ENCODE measurements around the gene PACS2. TPM values are rescaled to one million over a fixed set of nuclear protein-coding genes. Genes with fewer than 3 reads are reported as not detected.

PACS2 gene
- total and polyA plus RNA-seq, 2 of the 4 experiments (the other 2 are of a cell fraction) = 15.6 to 32.2 TPM

DNA sequence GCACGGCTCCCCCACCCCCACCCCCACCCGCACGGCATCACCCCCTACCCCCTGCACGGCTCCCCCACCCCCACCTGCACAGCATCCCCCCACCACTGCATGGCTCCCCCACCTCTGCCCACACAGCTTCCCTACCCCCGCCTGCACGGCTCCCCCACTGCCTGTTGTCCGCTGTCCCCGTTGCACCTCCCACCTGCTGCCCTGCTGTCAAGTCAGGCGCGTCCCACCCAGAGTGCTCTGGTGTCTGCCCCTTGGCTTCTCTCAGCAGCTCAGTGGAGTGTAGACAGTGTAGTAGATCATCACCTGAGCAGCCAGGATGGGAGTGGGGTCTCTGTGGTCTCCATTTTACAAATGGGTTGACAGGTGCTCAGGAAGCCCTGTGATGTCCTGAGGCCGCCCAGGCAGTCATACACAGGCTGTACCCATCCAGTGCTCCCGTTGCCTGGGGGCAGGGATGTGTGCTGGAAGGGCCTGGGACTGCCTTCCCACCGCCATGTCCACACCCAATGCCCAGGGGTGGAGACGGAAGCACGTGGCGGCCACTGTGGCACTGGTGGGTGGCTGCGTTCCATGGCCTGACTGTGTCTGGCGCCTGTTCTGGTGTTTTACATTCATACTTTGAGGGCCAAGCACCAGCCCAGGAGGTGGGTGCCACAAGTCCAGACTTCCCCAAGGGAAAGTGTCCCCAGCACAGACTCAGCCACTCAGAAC lies 32.5 kb downstream of the PACS2 start:
- Histone ChIP-seq H2BK15ac (ENCODE audit: low read depth, low read length) (no peak overlapping the region), H3K56ac (ENCODE audit: extremely low read depth, insufficient read depth, low read length) (no peak overlapping the region), H2BK20ac (ENCODE audit: low read depth, low read length) (no peak overlapping the region), H2BK120ac (ENCODE audit: low read depth, low read length) (no peak overlapping the region), H3K4me3 (ENCODE audit: insufficient read depth, low read depth, low read length) (no peak overlapping the region), H2AK5ac (ENCODE audit: low read depth, low read length) (no peak overlapping the region; the same call in 1 of the 2 replicates), H3K27ac (ENCODE audit: insufficient read depth, low read length) (no peak overlapping the region), H2AFZ (replicated peaks; ENCODE audit: low read length, poor library complexity) (peak overlapping the region; percentile 37), H3K27me3 (ENCODE audit: control insufficient read depth, insufficient read depth, low read length) (no peaks in the 10 kb centered on the region), H3K9me3 (ENCODE audit: control insufficient read depth, insufficient read depth, low read length) (no peaks in the 10 kb centered on the region), H3K18ac (ENCODE audit: low read depth, low read length) (no peak overlapping the region), H3K4me2 (ENCODE audit: low read depth, low read length) (no peak overlapping the region), H3K23ac (ENCODE audit: low read depth, low read length) (no peak overlapping the region), H3K4me1 (ENCODE audit: control insufficient read depth, insufficient read depth, low read length) (peaks cover 7% of the 10 kb centered on the region), H3K9ac (ENCODE audit: low read depth, low read length) (no peak overlapping the region), H3K14ac (replicated peaks; ENCODE audit: low read depth, low read length) (no peak overlapping the region), H4K5ac (ENCODE audit: low read depth, low read length) (no peak overlapping the region), H4K20me1 (ENCODE audit: insufficient read depth, low read length) (peaks cover 26% of the 10 kb centered on the region), H3K9me1 (ENCODE audit: insufficient read depth, low read length) (no peaks in the 10 kb centered on the region; the same call in 1 of the 2 replicates), H3K36me3 (ENCODE audit: control insufficient read depth, insufficient read depth, low read length) (no peaks in the 10 kb centered on the region; the same call in 1 of the 2 replicates), H3K4ac (ENCODE audit: low read depth, low read length) (no peak overlapping the region), H2BK5ac (ENCODE audit: low read depth, low read length, poor library complexity, severe bottlenecking) (no peak overlapping the region), H4K91ac (ENCODE audit: insufficient read depth, low read depth, low read length) (no peak overlapping the region), H4K8ac (ENCODE audit: low read depth in 2 of 2, low read length in 2 of 2) (no peak overlapping the region), H3K79me1 (ENCODE audit: low read depth in 1 of 2, low read length in 2 of 2) (peaks cover 11 to 31% of the 10 kb centered on the region in 2 experiments), H2AK9ac (replicated peaks; ENCODE audit: low read depth, low read length, poor library complexity) (no peak overlapping the region)
- intact Hi-C loops (cut with micrococcal nuclease) (no loop called here), dilution Hi-C loops (cut with HindIII; ENCODE audit: low sequenced_read_pairs, unreplicated experiment) (no loop called here), in situ Hi-C loops (cut with MboI; ENCODE audit: low sequenced_read_pairs) (no loop called here)
- ATAC-seq (ENCODE audit: low read depth) (no peak), DNase-seq (no peak)
- ChIA-PET POLR2A (ENCODE audit: unreplicated experiment) (no interaction called here), CTCF (no interaction called here)
- no TSS peak for BruUV-seq (replicated peaks)
- 70% methylated on average over 2 of the region's 18 CpGs; no CpG with 5 or more reads in 1 of the 2 experiments for WGBS, 2 experiments (ENCODE audit: extremely low coverage in 2 of 2, insufficient read length in 1 of 2)
- TF ChIP-seq RAD21 (IDR thresholded peaks at IDR 0.05; ENCODE audit: low read length) (no peak), RFX5 (IDR thresholded peaks at IDR 0.05; ENCODE audit: low read depth, low read length) (no peak), BHLHE40 (IDR thresholded peaks at IDR 0.05; ENCODE audit: low read depth, low read length) (no peak), USF2 (IDR thresholded peaks at IDR 0.05; ENCODE audit: low read depth, low read length) (no peak), SMC3 (IDR thresholded peaks at IDR 0.05; ENCODE audit: low read depth, low read length) (no peak), NFE2L2 (IDR thresholded peaks at IDR 0.05; ENCODE audit: low read depth, low read length) (no peak), FOS (IDR thresholded peaks at IDR 0.05; ENCODE audit: low read depth, low read length) (no peak), MXI1 (IDR thresholded peaks at IDR 0.05; ENCODE audit: borderline replicate concordance, low read depth, low read length) (no peak), CEBPB (IDR thresholded peaks at IDR 0.05; ENCODE audit: low read depth, low read length) (no peak), RCOR1 (IDR thresholded peaks at IDR 0.05; ENCODE audit: insufficient replicate concordance, low read length) (no peak), CHD1 (IDR thresholded peaks at IDR 0.05; ENCODE audit: low read depth, low read length) (no peak), MAFK (IDR thresholded peaks at IDR 0.05; ENCODE audit: low read depth, low read length) (no peak), MAZ (IDR thresholded peaks at IDR 0.05; ENCODE audit: borderline replicate concordance, low read depth, low read length) (no peak), POLR2A (IDR thresholded peaks at IDR 0.05; ENCODE audit: low read depth, low read length) (no peak), CTCF (conservative IDR thresholded peaks at IDR 0.05; ENCODE audit: low read depth, low read length) (no peak)
- TF ChIP-seq, protein P1, sequence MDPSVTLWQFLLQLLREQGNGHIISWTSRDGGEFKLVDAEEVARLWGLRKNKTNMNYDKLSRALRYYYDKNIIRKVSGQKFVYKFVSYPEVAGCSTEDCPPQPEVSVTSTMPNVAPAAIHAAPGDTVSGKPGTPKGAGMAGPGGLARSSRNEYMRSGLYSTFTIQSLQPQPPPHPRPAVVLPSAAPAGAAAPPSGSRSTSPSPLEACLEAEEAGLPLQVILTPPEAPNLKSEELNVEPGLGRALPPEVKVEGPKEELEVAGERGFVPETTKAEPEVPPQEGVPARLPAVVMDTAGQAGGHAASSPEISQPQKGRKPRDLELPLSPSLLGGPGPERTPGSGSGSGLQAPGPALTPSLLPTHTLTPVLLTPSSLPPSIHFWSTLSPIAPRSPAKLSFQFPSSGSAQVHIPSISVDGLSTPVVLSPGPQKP (IDR thresholded peaks at IDR 0.05; ENCODE audit: borderline replicate concordance, low read depth, low read length) = no peak

Data from IMR-90 (cell line).